GM13976 (cell line): ENCODE results near the gene ZNF618.

Experiments used
- DNase-seq: peaks from one replicate; pipeline ENCODE4 v3.0.0; 2012; ENCODE audit warnings: low spot score
- CTCF ChIP-seq: IDR thresholded peaks from 2 replicates; pipeline ENCODE4 v1.5.1; 2012; ENCODE audit warnings: borderline replicate concordance, mild to moderate bottlenecking; ENCODE audit not compliant: insufficient read depth; ENCODE audit errors: extremely low read depth, missing control alignments, control extremely low read depth
- in situ Hi-C: fragments of 300-500 bp; cut with MboI; formaldehyde crosslinking; loops from one replicate; pipeline ENCODE4 v1.12.0; 2022; ENCODE audit warnings: low sequenced_read_pairs, mixed read lengths, inconsistent platforms; ENCODE audit not compliant: unreplicated experiment

Gene ZNF618

GRCh38 chr9:113973963-113974413 lies 97.9 kb downstream of the ZNF618 start:
- in situ Hi-C loops: no loop called here
- no peak for DNase-seq
- no peak for TF ChIP-seq CTCF

- DNase-seq: no peak
- in situ Hi-C loops: no loop called here
- TF ChIP-seq CTCF: no peak
These were observed 100.8 kb downstream of the ZNF618 start for GRCh38 chr9:113976915-113977314.

GRCh38 chr9:113978725-113979342 lies 102.7 kb downstream of the ZNF618 start:
- DNase-seq: no peak
- in situ Hi-C loops: no loop called here
- no peak for TF ChIP-seq CTCF

- in situ Hi-C loops: no loop called here
- no peak for TF ChIP-seq CTCF
- no peak for DNase-seq
These were observed 103.4 kb downstream of the ZNF618 start for GRCh38 chr9:113979343-113980127.

- in situ Hi-C loops: no loop called here
- DNase-seq: no peak
- no peak for TF ChIP-seq CTCF
These were observed 108.7 kb downstream of the ZNF618 start for GRCh38 chr9:113984639-113985380.

GRCh38 chr9:113985968-113986585 lies 110.0 kb downstream of the ZNF618 start:
- in situ Hi-C loops: no loop called here
- no peak for TF ChIP-seq CTCF

More at GRCh38 chr9:113985968-113986585, 110.0 kb downstream of the ZNF618 start:
- DNase-seq: no peak
